Kidney (tissue), 14 donors: Measurements from ENCODE around the gene DDIT3. TPM values are rescaled to one million over a fixed set of nuclear protein-coding genes. Genes with fewer than 3 reads are reported as not detected.

Experiments
- DNase-seq, 5 donors: peaks; one replicate each; pipeline ENCODE4 v3.0.0-alpha.2; 2013 to 2020
- FAIRE-seq: peaks from 2 replicates; lab custom pipeline; 2012; peaks lifted over from hg19 to GRCh38; lab: Jason Lieb, UNC
- H3K27ac ChIP-seq, 2 donors: one replicate each; pipeline ENCODE4 v1.7.0; 2013; ENCODE audit warnings: low read depth in 2 of 2, low read length in 2 of 2, inconsistent platforms in 1 of 2
- H3K27me3 ChIP-seq: one replicate; pipeline ENCODE4 v1.7.1; 2013; ENCODE audit warnings: low read length, inconsistent platforms; ENCODE audit not compliant: control insufficient read depth, insufficient read depth
- H3K36me3 ChIP-seq, 3 donors: one replicate each; pipeline versions ENCODE4 v1.7.0 to v1.7.1; 2013; ENCODE audit warnings: low read length in 3 of 3, control low read depth in 1 of 3, inconsistent platforms in 1 of 3; ENCODE audit not compliant: insufficient read depth in 3 of 3, control insufficient read depth in 2 of 3
- H3K4me1 ChIP-seq, 3 donors: one replicate each; pipeline versions ENCODE4 v1.7.0 to v1.7.1; 2013; ENCODE audit warnings: low read length in 3 of 3, inconsistent platforms in 1 of 3, low read depth in 1 of 3; ENCODE audit not compliant: control insufficient read depth in 2 of 3, insufficient read depth in 2 of 3
- H3K4me3 ChIP-seq, 3 donors: one replicate each; pipeline versions ENCODE4 v1.7.0 to v1.8.1; 2013; ENCODE audit warnings: low read length in 3 of 3, control low read depth in 1 of 3, inconsistent platforms in 1 of 3
- H3K9ac ChIP-seq, 3 donors: one replicate each; pipeline versions ENCODE4 v1.7.0 to v1.7.1; 2013; ENCODE audit warnings: low read length in 3 of 3, control low read depth in 1 of 3, inconsistent platforms in 1 of 3
- H3K9me3 ChIP-seq, 3 donors: one replicate each; pipeline versions ENCODE4 v1.7.0 to v1.7.1; 2013; ENCODE audit warnings: low read length in 3 of 3, control low read depth in 1 of 3, inconsistent platforms in 1 of 3; ENCODE audit not compliant: control insufficient read depth in 2 of 3, insufficient read depth in 1 of 3
- CTCF ChIP-seq: IDR thresholded peaks from 3 replicates; pipeline ENCODE4 v1.5.1; 2012; ENCODE audit warnings: mild to moderate bottlenecking, moderate library complexity, borderline replicate concordance; ENCODE audit not compliant: insufficient read depth; ENCODE audit errors: extremely low read depth
- intact Hi-C: fragments of 100-400 bp; cut with DNase I; formaldehyde crosslinking; loops from one replicate; pipeline ENCODE4 v1.11.1; 2022
- polyA plus RNA-seq: library from polyadenylated mRNA; stranded (reverse); fragments of 350-450 nt; fragmentation: Illumina TruSeq; extraction: RNeasy Lipid Tissue Mini Kit (QIAGEN cat#74804); gene quantifications from one replicate; pipeline ENCODE4 v1.2.3, GENCODE V29; 2014; ENCODE audit warnings: low read depth, low replicate concordance; ENCODE audit not compliant: insufficient read depth
- total RNA-seq: library from RNA; stranded (reverse); fragmentation: NEBNext Ultra II Directional; extraction: Animal tissue kit (Norgen Biotek cat#: 25700); gene quantifications from one replicate; pipeline ENCODE4 v1.2.1, GENCODE V29; 2021
- donor health status: control.
- donor health status: control.
- donor health status: control.
- donor health status: control.
- donor health status: control.
- donor health status: DM: yes; HTN: yes; CAD: no.
- donor health status: Normal renal cell carcinoma (clear cell type).

DDIT3 gene
- total and polyA plus RNA-seq, 2 donors from 2014 or later, result 34.1 to 83.1 TPM

GRCh38 chr12:57549203-57549908 lies 29.0 kb upstream of the DDIT3 start:
- TF ChIP-seq CTCF, result no peak

GRCh38 chr12:57548488-57548887 lies 28.2 kb upstream of the DDIT3 start:
- Histone ChIP-seq H3K27me3 (peaks cover 14% of the 10 kb centered on the region), H3K36me3 (no peaks in the 10 kb centered on the region), H3K4me3 (no peak overlapping the region), H3K9ac (no peak overlapping the region), H3K27ac (no peak overlapping the region), H3K9me3 (no peaks in the 10 kb centered on the region), H3K4me1 (peaks cover 0 to 14% (median 14%) of the 10 kb centered on the region in 3 donors)
- intact Hi-C loops, result no loop called here
- FAIRE-seq (no peak), DNase-seq (no peak)
- no peak for TF ChIP-seq CTCF

More at GRCh38 chr12:57549203-57549908, 29.0 kb upstream of the DDIT3 start:
- FAIRE-seq, result no peak
- no peaks in the 10 kb centered on the region for H3K36me3 ChIP-seq
- peaks cover 14% of the 10 kb centered on the region for H3K27me3 ChIP-seq
- H3K4me1 ChIP-seq, result peaks cover 0 to 14% (median 14%) of the 10 kb centered on the region in 3 donors
- H3K4me3 ChIP-seq, result peak overlapping the region in 1 of 3 donors; percentile 52
- peak overlapping the region in 1 of 3 donors; percentile 54 for H3K9ac ChIP-seq
- no peaks in the 10 kb centered on the region for H3K9me3 ChIP-seq
- H3K27ac ChIP-seq, result no peak overlapping the region
- intact Hi-C loops, result no loop called here
- no peak for DNase-seq

GRCh38 chr12:57548013-57548315 lies 27.6 kb upstream of the DDIT3 start:
- no peak for TF ChIP-seq CTCF
- no peak for FAIRE-seq
- Histone ChIP-seq H3K4me3 (no peak overlapping the region), H3K4me1 (peaks cover 0 to 14% (median 14%) of the 10 kb centered on the region in 3 donors), H3K9me3 (no peaks in the 10 kb centered on the region), H3K9ac (no peak overlapping the region), H3K27me3 (peaks cover 14% of the 10 kb centered on the region), H3K36me3 (no peaks in the 10 kb centered on the region), H3K27ac (no peak overlapping the region)
- intact Hi-C loops, result no loop called here
- DNase-seq, result no peak
